Subcutaneous adipose tissue (tissue), 4 donors: ENCODE data around the gene PGAP3. TPM values are rescaled to one million over a fixed set of nuclear protein-coding genes. Genes with fewer than 3 reads are reported as not detected.

Source experiments
- small RNA-seq: library from RNA; depleted of rRNA; stranded (forward); fragments of <200 nt; gene quantifications from one replicate; pipeline ENCODE3, GENCODE V24; 2016
- total RNA-seq, 4 donors: library from RNA; depleted of rRNA; stranded (reverse); fragments of >200 nt; gene quantifications; one replicate each; pipeline ENCODE4 v1.1.0, GENCODE V29; 2016
- TF ChIP-seq, protein P1 (sequence below): fragments of 450-650 bp; IDR thresholded peaks from one replicate; pipeline ENCODE4 v1.5.1; 2016; ENCODE audit warnings: low read depth, mild to moderate bottlenecking, control low read depth, antibody characterized with exemption, moderate library complexity

Gene PGAP3
- total RNA-seq, 4 donors from 2014 or later, result 7.6 to 12.8 (median 8.0) TPM

DNA sequence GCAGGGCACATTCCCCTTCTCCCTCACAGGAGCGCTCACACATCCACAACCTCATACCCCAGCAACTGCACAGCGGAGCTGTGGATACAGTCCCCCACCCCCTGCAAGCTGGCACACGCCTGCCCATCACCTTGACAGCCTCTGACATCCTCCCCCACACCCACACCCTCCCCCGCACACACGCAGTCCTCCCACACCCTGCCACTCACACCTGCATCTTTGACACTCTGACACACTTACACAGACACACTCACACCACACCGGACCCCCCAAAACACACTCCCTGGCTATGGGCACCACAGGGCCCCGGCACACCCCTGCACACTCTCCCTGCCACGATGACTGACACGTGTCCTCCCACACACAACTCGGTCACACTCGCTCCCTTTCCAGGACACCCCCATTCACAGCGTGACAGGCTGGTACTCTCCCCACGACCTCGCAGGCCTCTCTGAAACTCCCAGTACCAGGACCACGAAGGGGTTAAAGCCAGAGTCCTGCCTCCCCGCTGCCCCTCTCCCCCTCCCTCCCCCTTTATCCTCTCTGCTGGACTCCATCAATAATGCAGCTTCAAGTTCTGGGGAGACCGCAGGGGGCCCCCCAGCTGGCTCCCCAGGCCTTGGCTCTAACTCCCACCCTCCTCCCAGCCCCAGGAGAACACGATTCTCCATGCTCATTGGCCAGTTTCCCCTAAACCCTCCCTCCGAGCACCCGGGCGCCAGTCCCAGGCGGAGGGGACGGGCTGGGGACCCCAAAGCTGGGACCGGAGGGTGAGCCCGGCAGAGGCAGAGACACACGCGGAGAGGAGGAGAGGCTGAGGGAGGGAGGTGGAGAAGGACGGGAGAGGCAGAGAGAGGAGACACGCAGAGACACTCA is 61.4 kb downstream of the PGAP3 start, which contains the start of gene PPP1R1B:
TSS of gene PPP1R1B (plus strand) at position 782 of the 876 bp plus-strand sequence. CDS start 441 bp downstream, outside the sequence.
- TF ChIP-seq, protein P1, sequence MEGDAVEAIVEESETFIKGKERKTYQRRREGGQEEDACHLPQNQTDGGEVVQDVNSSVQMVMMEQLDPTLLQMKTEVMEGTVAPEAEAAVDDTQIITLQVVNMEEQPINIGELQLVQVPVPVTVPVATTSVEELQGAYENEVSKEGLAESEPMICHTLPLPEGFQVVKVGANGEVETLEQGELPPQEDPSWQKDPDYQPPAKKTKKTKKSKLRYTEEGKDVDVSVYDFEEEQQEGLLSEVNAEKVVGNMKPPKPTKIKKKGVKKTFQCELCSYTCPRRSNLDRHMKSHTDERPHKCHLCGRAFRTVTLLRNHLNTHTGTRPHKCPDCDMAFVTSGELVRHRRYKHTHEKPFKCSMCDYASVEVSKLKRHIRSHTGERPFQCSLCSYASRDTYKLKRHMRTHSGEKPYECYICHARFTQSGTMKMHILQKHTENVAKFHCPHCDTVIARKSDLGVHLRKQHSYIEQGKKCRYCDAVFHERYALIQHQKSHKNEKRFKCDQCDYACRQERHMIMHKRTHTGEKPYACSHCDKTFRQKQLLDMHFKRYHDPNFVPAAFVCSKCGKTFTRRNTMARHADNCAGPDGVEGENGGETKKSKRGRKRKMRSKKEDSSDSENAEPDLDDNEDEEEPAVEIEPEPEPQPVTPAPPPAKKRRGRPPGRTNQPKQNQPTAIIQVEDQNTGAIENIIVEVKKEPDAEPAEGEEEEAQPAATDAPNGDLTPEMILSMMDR, result no peak

DNA sequence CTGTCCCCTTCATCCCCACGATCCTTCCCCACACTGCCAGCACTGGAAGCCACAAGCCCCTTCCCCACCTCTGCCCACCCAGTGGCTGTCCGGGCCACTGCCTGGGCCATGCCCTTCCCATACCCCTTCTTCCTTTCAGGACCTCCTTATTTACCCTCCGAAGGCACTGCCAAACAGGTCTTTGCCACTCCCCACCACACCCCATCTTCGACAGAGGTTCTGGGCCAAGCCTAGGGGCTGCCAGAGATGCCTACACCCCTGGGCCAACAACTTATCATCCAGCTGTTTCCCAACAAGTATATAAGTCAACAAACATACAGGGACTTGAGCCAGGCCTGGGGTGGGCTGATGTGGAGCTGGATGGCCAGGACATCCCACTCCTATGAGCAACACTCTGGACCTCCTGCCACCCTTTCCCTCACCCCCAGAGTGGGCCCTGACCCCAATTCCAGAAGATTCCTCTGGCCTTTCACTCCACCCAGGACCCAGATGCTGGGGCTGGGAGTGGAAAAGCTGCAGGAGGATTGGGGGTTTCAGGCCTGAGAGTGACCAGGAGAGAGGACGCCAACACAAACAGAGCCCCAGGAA is 62.6 kb downstream of the PGAP3 start:
- TF ChIP-seq, protein P1, result no peak

DNA sequence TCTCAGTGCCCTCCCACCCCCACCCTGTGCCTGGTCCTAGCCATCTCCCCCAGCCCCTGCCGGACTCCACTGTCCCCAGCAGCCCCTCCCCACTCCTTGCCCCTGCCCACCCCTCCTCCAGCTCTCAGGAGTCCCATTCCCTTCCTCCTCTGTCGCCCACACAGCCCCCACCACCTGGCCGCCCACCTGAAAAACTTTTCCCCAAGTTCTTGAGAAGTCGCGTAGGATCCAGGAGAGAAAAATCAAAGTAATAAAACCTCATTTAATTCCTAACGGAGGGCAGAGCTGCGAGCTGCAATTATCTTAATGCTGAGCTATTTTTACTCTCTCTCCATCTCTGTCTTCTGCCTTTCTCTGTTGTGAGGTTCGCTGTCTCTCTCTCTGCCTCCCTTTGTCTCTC is 63.5 kb downstream of the PGAP3 start:
- TF ChIP-seq, protein P1, result no peak

DNA sequence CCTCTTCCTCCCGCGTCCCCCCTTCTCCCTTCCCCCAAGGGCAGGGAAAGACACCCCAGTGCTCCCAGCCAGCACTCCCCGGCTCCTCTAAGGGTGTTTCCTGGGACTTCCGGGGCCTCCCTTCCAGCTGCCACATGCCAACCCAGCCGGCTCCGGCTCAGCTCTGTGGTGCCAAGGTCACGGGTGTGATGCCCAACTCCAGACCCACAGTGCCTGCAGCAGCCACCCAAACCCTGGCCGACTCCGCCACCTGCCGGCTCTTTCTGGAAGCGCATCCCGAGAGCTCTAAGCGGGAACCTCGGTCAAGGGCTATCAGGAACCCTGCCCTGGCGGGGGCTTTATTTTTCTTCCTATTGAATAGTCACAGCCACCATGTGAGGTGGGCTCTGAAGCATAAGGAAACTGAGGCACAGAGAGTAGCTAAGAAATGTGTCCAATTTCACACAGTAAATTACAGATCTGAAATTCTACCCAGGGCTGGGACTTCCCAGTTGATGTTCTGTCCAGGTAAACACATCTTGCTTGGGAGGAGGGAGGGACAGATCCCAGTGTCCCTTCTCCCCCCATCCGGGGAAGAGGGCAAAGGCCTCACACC is 64.4 kb downstream of the PGAP3 start:
- TF ChIP-seq, protein P1, result no peak

DNA sequence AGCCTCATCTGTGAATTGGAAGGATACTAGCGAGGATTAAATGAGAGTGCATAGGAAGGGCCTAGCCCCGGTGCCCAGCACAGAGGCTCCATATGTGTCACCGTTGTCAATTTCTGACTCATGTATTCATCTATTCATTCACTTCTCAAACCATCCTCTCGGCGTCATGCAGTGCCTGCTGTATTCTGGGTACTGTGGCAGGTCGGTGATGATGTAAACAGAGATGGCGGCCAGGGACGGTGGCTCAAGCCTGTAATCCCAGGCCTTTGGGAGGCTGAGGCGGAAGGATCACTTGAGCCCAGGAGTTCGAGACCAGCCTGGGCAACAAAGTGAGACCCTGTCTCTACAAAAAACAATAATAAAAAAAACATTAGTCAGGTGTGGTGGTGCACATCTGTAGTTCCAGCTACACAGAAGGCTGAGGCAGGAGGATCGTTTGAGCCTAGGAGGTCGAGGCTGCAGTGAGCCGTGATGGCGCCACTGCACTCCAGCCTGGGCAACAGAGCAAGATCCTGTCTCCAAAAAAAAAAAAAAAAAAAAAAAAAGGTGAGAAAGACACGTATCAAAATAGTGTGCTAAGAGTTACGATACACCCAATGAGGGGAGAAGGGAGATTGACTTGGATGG is 65.4 kb downstream of the PGAP3 start:
- TF ChIP-seq, protein P1, result no peak

DNA sequence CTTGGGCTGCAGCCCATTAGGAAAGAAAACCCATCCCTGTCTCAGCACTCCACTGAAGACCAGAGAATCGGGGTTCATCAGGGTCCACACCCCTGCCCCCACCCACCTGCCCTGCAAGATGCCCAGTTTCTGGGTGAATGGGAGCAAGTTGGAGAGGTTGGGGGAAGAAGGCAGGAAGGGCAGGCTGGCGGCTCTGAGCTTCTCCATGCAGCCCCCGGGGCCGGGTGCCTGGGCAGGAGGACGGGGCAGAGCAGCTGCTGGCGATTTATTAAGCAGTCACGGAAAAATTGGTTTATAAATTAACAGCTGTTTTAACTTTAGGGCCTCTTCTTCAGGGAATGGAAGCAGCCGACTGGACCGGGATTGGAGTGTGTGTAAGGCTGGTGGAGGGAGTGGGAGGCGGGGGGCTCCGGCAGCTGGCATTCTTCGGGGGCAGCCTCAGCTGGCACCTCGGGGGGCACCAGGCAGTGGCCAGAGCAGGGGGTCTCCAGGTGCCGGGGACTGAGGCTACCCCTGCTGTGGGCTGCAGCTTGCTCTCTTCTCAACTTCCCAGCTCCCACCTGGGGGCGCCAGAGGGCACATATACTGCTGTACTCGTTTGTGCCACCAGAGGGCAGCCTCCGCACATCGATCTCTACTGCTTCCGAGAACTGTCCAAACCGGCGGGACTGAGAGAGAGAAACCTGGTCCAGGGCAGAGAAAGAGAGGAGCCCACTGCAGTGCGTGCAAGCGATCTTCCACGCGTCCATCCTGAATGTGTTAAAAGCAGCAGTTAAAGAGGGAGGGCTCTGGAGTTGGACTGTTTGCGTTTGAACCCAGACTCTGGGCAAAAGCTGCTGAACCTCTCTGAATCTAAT is 66.1 kb downstream of the PGAP3 start:
- TF ChIP-seq, protein P1, result no peak

Small RNA genes lying within 50 kb of the gene (small RNA-seq; reads per million reads assigned to genes)
- gene MIR4728, result not detected

Other genes with a start within 250 kb of the PGAP3 start
- gene MED1, start 236.8 kb downstream of the PGAP3 start, total RNA-seq, result 10 to 100 TPM; 18.8 to 35.9 (median 20.7) TPM
- gene CDK12, start 226.6 kb downstream of the PGAP3 start, total RNA-seq, result 10 to 100 TPM; 36.0 to 54.1 (median 48.5) TPM
- not detected for gene NEUROD2, start 80.1 kb downstream of the PGAP3 start, total RNA-seq
- 100 to 1,000 TPM in 1 of 4 donors, 10 to 100 TPM in 3; 16.3 to 100 (median 41.4) TPM for gene PPP1R1B, start 61.1 kb downstream of the PGAP3 start, total RNA-seq
- 10 to 100 TPM; 39.2 to 63.9 (median 43.5) TPM for gene STARD3, start 50.9 kb downstream of the PGAP3 start, total RNA-seq
- 1 to 10 TPM in 1 of 4 donors, under 1 TPM in 2, not detected in 1; 0.33 to 6.8 (median 0.66) TPM for gene TCAP, start 22.7 kb downstream of the PGAP3 start, total RNA-seq
- gene PNMT, start 19.6 kb downstream of the PGAP3 start, total RNA-seq, result 1 to 10 TPM; 2.0 to 7.3 (median 4.2) TPM
- 10 to 100 TPM in 3 of 4 donors, 1 to 10 TPM in 1; 8.5 to 13.2 (median 12.3) TPM for gene ERBB2, start 12.0 kb upstream of the PGAP3 start, total RNA-seq
- 10 to 100 TPM; 32.4 to 52.7 (median 46.4) TPM for gene MIEN1, start 42.5 kb upstream of the PGAP3 start, total RNA-seq
- gene GRB7, start 49.9 kb upstream of the PGAP3 start, total RNA-seq, result under 1 TPM in 1 of 4 donors, not detected in 3; 0.44 TPM
- gene IKZF3, start 176.3 kb upstream of the PGAP3 start, total RNA-seq, result 1 to 10 TPM in 3 of 4 donors, under 1 TPM in 1; 0.98 to 1.9 (median 1.4) TPM
- not detected for gene ZPBP2, start 180.1 kb upstream of the PGAP3 start, total RNA-seq
- 10 to 100 TPM; 15.2 to 80.4 (median 24.3) TPM for gene GSDMB, start 230.6 kb upstream of the PGAP3 start, total RNA-seq
- 100 to 1,000 TPM; 145 to 419 (median 200) TPM for gene ORMDL3, start 239.5 kb upstream of the PGAP3 start, total RNA-seq
- not detected for gene LRRC3C, start 239.7 kb upstream of the PGAP3 start, total RNA-seq